Activated naive CD4-positive, alpha-beta T cell treated with anti-CD3 and anti-CD28 coated beads, Interleukin-2, amount 50 U/mL, for 16 hours (primary cell): Measurements from ENCODE around the gene FRMD4A.

ENCODE experiments used
- DNase-seq: peaks from one replicate; pipeline ENCODE4 v3.0.0-alpha.2; 2020

FRMD4A gene

DNA sequence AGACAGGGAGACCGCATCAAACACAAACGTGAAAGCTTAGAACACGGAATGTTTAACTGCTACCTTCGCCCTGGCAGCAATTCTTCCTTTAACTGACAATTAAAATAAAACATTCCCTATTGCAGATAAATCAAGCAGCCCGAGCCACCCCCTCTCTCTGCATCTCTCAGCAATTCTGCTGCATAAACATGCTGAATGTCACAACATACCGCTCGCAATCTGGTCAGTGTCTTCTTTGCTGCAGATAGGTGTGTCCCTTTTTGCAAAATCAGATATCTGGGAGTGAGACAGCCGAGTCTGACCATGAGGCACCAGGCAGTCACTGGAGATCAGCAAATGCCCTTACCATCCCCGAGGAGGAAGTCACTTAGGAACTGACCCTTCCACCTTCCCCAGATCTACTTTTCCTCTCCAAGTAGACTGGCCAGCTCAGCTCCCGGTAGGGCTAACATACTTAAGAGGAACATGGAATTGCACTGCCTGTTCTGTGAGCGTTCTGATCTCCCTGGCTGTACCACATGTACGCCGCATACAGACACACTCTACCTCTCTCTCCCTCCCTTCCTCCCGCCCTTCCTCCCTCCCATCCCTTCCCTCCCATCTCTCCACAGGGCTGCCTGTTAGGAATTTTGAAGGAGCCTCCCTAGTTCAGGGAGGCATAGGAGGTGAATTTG lies at the start of gene FRMD4A:
Gene FRMD4A, minus strand, starts transcription at position 537 of the 674 bp plus-strand sequence.
- DNase-seq: no peak

DNA sequence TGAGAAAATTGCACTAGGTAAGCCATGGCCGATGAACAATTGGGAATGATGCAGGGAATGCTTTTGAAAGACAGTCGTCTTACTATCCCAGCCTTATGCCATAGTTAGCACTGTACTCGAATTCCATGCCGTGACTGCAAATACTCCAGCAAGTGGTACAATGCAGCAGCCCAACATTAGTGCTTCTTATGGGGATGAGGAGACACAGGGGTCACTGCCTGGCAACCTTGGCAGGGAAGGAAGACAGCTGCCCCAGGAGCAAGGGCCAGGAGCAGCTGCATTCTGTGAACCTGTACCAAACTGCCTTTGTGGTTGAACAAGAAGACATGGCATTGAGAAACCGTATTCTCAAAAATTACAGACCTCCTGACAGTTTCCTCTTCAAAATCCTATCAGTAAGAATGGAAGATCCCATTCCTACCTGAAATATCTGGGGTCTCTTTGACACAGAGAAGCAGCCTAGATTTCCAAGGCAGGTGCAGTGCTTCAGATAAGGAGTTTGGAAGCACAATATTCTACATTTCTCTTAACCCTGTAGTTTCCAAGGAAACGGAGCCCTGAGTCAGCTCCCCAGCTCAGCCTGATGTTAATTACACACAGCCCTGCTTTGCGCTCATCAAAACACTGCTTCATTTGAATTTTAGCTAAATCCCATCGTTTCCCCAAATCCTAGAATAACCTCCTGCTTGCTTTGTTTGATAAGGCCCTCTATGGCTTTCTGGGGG lies 49.0 kb upstream of the FRMD4A start:
- no peak for DNase-seq

DNA sequence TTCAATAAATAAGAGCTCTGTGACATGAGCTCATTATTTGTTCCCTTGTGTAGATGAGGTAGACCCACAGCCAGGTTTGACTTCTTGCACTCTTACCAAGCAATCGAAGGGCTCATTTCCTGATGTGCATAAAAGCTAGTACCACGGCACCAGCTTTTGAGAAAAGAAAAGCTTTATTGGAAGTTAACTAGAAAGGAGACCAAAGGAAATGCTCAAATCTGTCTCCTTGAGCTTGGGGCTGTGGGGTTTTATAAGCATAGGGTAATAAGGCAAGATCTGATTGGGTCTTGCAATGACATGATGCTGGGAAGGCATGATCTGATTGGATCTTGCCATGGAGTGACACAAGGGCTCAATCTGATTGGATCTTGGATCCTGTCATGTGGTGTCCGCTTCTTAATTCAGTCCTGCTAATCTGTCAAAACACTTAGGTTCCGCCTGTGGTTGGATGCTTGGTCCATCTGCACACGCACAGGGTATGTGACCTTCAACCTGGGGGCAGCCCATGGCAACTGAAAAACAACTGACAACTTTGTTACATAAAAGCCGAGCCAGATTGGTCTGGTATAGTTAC lies 47.8 kb upstream of the FRMD4A start:
- no peak for DNase-seq

DNA sequence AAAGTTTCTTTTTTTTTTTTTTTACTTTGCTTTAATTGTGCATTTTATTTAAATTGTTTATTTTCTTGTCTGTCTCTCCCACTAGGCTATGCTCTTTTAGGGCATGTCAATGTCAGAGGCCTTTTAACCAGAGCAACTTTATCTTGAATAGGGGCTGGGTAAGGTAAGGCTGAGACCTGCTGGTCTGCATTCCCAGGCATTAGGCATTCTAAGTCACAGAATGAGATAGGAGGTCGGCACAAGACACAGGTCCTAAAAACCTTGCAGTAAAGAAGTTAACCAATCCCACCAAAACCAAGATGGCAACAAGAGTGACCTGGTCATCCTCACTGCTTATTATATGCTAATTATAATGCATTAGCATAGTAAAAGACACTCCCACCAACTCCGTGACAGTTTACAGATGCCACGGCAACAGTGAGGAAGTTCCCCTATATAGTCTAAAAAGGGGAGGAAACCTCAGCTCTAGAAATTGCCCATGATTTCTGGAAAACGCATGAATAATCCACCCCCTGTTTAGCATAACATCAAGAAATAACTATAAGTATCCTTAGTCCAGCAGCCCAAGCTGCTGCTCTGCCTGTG lies 47.0 kb upstream of the FRMD4A start:
- no peak for DNase-seq

DNA sequence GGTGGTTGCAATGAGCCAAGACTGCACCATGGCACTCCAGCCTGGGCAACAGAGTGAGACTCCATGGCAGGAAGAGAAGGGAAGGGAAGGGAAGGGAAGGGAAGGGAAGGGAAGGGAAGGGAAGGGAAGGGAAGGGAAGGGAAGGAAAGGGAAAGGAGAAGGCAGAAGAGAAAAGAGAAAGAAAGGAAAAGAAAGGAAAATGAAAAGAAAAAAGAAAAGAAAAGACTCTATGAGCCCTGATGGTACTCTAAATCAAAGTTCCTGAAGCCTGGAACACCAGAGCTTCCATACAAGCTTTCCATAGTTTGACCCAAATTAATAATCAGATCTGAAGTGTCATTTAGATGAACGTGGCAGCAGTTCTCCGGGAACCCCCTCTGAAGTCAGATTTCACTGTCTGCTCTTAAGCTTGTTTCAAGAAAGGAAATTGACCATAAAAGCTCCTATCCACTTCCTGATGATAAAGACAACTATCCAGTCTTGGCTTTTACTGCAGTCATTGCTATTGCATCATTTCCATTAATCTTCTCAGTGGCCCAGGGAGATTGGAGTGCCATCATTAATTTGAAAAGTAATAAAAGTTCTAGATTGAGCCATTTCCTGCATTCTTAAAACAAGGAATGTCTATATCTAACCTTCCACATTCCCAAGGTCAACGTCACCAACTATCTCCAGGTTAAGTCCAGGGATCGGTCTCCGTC lies 44.2 kb upstream of the FRMD4A start:
- DNase-seq: no peak

DNA sequence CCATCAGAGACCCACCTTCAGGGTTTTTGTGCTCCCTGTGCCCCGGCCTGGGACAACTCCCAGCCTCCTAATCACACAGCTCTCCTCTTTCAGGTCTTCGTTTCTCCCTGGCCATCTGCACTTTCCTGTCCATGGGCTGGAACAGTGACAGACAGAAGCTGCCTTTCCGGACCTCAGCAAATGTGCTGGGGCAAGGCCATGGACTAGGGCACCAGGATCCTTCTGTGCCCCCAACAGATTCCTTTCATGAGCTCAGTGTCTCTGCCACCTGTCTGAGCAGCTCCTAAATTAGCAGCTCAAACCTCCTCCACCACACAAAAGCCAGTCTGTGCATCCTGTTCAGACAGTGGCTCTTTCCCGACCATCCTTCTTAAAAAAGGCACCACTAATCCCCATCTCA lies 41.9 kb upstream of the FRMD4A start:
- DNase-seq: no peak

DNA sequence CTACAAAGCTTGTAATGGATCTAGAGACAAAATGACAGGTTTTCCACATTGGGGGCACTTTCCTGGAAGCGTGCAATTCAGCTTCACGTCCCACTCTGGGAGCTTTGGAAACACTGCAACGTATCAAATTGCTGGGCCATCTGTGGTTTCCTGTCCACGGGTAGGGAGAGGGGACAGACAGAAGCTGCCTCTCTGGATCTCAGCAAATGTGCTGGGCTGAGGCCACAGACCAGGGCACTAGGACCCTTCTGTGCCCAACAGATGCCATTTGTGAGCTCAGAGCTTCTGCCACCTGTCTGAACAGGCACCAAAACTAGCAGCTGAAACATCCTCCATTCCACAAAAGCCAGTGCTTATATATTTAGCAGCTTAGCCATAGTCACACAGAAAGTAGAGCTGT lies 40.9 kb upstream of the FRMD4A start:
- no peak for DNase-seq

DNA sequence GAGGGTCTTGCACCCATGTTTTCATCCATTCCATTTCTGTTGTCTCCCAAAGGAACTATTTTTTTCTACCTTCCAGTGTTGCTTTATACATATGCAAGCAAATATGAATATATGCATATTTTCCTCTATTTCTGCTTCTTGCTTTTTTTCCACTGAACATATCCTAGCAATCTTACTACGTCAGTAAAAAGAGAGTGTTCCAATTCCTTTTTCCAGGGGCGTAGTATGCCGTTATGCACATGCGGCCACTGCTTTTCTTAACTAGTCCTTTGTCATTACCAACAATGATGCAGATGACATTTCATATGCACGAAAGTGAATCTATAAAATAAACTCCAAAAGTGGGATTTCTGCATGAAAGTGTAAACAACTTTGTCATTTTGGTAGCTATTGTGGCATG lies 40.2 kb upstream of the FRMD4A start:
- DNase-seq: no peak

DNA sequence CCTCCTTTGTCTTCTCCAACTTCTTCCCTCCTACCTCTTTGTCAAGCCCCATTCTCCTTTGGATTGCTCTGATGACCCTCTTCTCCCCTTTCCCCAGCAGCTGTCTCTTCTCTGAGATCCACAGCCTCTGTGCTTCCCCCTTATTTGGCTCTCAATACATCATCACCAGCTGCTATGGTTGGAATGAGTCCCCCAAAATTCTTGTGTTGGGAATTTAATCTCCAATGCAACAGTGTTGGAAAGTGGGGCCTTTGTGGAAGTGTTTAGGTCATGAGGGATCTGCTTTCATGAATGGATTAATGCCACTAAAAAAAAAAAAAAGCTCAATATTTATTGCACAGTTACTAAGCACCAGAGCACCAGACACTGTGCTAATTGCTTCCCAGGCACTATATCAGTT lies 39.2 kb upstream of the FRMD4A start:
- no peak for DNase-seq

DNA sequence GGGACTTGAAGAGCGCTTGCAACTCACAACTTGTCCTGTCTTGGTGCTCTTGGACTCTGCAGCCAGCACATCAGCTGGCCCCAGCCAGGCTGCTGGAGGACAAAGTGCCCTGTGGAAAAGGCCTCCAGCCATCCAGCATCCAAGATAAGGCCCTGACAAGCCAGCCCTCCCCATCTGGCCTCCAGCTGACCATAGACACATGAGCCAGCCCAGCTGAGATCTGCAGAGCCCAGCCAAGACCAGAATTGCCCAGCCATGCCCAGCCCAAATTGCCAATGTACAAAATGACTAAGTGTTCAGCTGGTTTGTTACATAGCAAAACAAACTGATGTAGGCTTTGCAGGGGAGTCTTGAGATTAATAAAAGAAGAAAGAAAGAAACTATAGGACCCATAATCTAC lies 36.0 kb upstream of the FRMD4A start:
- no peak for DNase-seq

DNA sequence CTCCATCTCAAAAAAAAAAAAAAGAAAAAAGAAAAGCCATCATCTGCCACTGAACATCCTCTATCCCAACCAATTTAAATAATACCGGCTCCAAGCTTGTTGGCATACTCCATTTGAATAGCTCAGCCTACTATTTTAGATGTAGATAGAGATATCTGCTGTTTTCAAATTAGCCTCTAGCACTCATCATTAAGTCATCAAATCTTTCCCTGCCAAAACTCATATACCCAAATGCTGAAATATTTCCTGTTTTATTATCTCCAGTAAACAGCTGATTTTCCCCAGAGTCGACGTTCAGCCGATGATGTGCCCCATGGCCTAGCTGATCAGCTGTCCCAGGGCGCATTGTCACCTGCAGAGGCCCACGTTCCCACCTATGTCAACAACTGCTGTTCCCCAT lies 34.5 kb upstream of the FRMD4A start:
- DNase-seq: no peak

DNA sequence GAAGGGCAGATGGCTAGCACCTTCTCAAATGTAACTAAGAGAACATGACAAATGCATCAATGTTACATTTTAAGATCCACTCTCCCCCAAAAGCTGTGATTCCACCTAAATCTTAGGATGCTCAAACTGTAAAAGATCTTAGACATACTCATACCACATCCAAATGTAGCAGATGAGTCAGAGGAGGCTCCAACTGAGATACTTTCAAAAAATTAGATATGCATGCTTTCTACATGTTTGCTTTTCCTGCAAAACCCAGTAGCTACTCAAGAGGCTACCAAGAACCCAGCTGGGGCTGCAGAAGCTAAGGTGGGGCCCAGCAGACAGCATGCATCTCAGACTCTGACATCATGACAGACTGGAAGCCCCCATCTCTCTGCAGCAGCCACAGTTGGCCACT lies 31.4 kb upstream of the FRMD4A start:
- no peak for DNase-seq

DNA sequence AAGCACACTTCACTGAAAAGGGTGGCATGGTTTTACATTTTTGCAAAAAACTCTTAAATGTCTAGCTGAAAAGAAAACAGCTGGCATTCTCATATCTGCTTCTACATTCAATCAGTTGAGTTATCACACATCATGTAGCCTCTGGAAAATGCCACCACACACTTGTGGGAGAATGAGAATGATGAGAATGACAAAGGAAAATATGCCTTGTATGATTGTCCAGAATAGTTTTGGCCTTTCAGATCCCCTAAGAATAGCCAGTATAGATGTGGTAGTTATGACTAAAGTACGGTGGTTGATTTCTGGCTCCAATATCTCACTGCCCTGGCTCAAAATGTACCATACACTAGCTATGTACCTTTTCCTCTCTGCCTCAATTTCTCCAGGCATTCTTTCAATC lies 30.2 kb upstream of the FRMD4A start:
- no peak for DNase-seq

DNA sequence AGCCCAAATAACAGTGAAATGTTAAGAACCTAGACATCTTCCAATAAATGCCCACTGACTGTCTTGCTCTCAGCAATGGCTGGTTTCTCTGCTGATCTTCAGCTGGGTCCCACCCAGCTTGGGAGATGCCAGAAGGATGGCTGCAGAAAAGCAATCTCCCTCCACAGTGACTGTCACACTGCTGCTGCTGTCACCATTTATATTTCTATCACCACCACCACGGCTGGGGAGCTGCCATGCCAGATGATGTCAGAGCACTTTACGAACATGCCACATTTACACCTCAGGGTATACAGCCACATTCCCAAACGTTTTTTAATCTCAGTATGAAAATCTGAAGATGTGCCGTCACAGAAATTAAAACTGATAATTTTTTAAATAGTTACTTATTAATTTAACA lies 29.8 kb upstream of the FRMD4A start:
- no peak for DNase-seq

DNA sequence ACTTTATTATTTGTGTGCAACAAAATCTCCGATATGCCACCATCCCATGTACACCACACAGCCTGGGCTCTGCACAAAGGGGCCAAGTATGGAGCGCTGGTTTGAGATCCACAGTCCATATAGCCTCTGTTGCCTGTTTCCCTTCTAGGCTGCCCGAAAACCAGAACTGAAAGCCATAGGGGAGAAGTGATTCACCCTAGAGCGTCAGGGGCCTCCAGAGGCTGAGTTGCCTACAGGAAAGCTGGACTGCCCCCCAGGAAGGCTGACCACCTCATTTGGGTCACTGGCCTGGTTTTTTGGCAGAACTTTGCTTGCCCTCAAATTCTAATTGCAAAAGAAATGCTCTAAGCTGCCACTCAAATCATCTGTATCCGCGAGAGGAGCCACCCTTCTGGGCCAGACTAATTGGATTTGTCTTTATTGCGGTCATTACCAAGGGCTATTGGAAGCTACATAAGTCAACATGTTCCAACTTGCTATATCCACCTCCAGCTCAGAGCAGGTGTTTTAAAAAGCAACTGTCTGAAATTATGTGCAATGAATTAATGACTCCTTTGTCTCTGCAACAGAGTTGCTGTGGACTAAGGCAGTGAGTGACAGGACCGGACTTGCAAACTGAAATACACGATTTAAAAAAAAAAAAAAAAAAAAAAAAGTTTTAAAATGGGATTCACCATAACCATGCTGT lies 28.3 kb upstream of the FRMD4A start:
- DNase-seq: no peak

DNA sequence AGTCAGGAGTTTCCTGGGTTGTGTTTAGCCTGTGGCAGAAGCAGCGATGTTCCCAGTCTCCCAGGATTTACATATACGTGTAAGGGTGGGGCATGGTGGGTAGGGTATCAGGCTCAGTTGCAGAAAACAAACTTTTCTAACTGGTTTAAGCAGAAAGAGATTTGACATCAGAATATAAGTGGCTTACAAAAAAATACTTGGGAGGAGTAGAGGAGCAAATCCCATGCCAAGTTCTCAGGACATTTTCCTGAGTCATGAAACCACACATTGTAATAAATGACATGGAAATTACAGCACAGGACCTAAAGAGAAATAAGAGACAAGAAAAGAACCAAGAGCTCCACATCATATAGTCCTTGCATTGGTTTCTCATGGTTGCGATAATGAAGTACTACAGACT lies 26.2 kb upstream of the FRMD4A start:
- DNase-seq: no peak

DNA sequence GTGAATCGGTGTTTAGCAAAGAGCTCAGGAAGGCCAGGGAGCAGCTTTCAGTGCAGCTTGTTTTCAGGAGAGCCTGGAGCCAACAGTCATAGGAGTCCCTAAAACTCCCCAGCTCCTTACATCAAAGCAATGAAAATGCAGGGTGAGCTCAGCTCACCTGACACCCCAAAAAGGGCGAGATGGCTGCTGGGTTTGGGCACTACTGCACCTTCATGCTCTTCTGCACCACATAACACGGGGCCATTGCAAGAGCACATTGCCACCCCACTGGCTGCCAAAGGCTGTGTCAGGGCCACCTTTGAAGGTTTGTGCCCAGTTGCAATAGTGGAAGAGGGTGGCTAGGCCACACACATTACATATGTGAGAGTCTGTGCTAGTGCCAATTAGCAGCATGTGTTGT lies 25.0 kb upstream of the FRMD4A start:
- DNase-seq: no peak

DNA sequence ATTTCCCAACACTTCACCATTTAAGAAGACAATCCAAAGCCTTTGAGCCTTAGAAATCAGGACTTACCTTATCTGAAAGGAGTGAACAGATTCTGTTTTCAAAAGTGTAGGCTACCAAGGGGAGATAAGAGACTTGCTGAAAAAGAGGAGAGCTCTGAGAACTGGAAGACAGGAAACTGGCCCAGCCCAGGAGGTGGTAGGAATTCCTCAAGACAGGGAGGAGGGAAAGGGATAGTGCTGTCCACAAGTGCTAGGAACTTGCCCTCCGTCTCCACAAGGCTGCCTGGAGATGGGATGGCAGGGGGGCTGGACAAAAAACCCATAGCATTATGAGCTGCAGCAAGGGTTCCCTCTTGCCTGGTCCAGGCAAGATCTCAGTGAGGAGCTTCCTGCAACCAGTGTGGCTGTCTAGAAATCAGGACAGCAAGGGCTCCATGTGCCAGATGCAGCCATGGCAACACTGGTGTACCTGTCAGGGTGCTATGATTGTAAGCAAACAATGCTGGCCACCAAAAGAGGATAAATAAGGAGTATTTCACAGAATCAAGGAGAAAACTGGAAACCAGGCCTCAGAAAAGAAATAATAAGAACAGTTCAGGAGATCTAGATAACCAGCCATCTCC lies 22.7 kb upstream of the FRMD4A start:
- DNase-seq: no peak

DNA sequence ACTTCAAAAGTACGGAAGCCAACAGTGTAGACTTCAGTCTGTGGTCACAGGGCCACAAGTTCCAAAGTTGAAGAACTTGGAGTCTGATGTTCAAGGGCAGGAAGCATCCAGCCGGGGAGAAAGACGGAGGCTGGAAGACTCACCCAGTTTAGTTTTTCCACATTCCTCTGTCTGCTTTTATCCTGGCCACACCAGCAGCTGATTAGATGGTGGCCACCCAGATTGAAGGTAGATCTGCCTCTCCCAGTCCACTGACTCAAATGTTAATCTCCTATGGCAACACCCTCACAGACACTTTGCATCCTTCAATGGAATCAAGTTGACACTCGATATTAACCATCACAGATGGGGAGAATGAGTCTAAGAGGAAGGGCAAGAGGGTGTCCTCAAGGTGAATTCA lies 19.3 kb upstream of the FRMD4A start:
- DNase-seq: no peak

DNA sequence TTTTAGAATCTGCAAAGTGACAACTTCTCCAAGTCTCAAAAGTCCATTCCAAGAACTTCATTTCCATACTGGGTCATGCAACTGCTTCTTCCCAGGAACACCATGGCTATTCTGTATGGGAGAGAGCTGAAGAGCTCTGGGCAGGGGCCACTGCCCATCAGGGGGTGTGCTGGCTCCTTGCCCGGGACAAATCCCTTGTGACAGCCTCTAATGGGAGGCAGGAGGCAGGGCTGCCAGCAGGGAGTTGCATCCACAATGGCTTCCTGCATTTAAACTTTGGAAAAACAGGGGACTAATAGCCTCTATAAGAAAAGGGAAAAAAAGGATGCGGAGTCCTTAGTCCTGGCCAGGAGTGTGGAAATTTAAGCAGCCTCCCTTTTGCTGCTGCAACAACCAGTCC lies 18.4 kb upstream of the FRMD4A start:
- DNase-seq: no peak

DNA sequence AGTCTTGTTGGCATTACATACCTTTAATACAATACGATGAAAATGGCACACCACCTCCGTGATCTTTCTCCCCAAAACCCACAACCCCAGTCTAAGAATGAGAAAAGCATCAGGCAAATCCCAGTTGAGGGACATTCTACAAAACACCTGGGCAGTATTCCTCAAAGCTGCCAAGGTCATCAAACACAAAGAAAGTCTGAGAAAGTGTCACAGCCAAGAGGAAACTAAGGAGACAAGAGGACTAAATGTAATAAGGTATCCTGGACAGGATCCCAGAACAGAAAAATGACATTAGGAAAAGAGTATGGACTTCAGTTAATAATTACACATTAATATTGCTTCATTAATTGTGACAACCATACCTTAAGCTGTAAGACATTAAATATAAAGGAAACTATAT lies 14.5 kb upstream of the FRMD4A start:
- DNase-seq: no peak

DNA sequence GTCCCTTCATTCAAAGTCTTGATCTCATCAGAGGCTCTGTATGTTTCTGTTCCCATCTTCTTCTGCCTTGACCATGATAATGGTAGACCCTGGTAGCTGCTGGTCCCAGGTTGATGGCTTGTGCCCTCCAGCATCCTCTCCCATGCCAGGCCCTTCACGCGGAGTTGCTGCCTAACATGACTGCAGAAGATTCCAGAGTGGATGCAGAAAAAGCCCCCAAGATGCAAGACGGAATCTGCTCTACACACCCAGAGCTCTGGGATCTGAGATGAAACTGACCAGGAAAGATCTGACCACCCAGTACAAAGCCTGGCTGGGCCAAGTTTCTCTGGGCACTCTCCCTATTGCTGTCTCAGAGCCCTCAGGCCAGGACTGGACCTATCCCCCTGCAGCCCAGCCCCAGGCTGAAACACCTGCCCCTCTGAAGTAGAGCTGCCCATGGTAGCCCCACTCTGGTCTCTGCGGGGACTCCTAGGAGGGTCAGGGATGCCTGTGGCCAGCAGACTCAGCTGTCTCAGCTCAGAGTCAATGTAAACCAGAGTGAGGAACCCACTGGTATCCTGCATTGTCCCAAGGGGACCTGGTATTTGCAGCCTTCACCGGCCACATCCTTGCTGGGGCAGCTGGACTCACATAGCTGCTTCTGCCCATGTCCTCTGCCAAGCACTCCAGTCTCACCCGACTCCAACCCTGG lies 9.5 kb upstream of the FRMD4A start:
- DNase-seq: no peak
